ENCODE results near the gene TMEM63C.
"Not testable (repeated sequence)": the region's sequence is repeated elsewhere in the genome, so short reads cannot be mapped to it uniquely, and the experiment has no call there.

The TMEM63C gene

DNA sequence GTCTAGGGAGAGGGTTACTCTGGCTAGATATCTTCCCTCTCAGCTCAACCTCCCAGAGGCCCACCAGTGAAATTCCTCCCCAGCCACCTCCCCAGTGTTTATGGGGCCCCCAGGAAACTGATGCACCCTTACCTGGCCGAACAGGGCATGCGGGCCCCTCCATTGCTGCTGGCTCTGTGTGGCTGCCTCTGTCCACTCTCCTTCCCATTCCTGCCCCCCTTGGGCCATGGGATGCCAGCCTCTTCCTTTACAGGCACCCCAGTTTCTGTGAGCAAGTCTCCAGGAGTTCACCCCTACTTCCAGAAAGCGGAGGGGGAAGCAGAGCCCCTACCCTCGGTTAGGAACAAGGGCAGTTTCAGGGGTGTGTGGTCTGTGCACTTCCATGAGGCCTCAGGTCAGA lies 20.6 kb upstream of the TMEM63C start:
- no peak overlapping the region for H3K4me3 ChIP-seq (ENCODE audit: low read depth, low read length, poor library complexity, severe bottlenecking)
- H2AFZ ChIP-seq (ENCODE audit: low read length) = no peak overlapping the region
- H3K9me2 ChIP-seq (ENCODE audit: low read depth, low read length) = no peaks in the 10 kb centered on the region
- no peaks in the 10 kb centered on the region for H4K20me1 ChIP-seq (ENCODE audit: insufficient read depth, low read length)
- H3K36me3 ChIP-seq (ENCODE audit: insufficient read depth, low read length) = no peaks in the 10 kb centered on the region
- TF ChIP-seq EZH2 (IDR thresholded peaks at IDR 0.05; ENCODE audit: borderline replicate concordance, low read length) (no peak), CTCF (IDR thresholded peaks at IDR 0.05; ENCODE audit: low read length) (no peak)
- no peak overlapping the region for H3K4me2 ChIP-seq (ENCODE audit: low read length)
- no peaks in the 10 kb centered on the region for H3K79me2 ChIP-seq (ENCODE audit: insufficient read depth, low read length)
- H3K4me1 ChIP-seq (ENCODE audit: insufficient read depth, low read length, severe bottlenecking) = no peaks in the 10 kb centered on the region
- H3K9ac ChIP-seq (ENCODE audit: low read length) = no peak overlapping the region
- no peaks in the 10 kb centered on the region for H3F3A ChIP-seq (ENCODE audit: insufficient read depth, low read length)
- no peaks in the 10 kb centered on the region for H3K27me3 ChIP-seq (ENCODE audit: insufficient read depth, low read length)
- H3K9me3 ChIP-seq (ENCODE audit: low read length) = no peaks in the 10 kb centered on the region
- no peak overlapping the region for H3K27ac ChIP-seq (ENCODE audit: low read depth, low read length, poor library complexity, severe bottlenecking)

GRCh38 chr14:77170045-77170444 lies 11.6 kb upstream of the TMEM63C start:
- no peaks in the 10 kb centered on the region for H3K36me3 ChIP-seq (ENCODE audit: insufficient read depth, low read length)
- no peak overlapping the region for H3K4me2 ChIP-seq (ENCODE audit: low read length)
- H3K4me1 ChIP-seq (ENCODE audit: insufficient read depth, low read length, severe bottlenecking) = no peaks in the 10 kb centered on the region
- H3K79me2 ChIP-seq (ENCODE audit: insufficient read depth, low read length) = no peaks in the 10 kb centered on the region
- no peak overlapping the region for H3K4me3 ChIP-seq (ENCODE audit: low read depth, low read length, poor library complexity, severe bottlenecking)
- no peaks in the 10 kb centered on the region; the same call in 1 of the 2 replicates for H3K27me3 ChIP-seq (ENCODE audit: insufficient read depth, low read length)
- peaks cover 9% of the 10 kb centered on the region for H3K9me3 ChIP-seq (ENCODE audit: low read length)
- no peaks in the 10 kb centered on the region for H4K20me1 ChIP-seq (ENCODE audit: insufficient read depth, low read length)
- no peaks in the 10 kb centered on the region for H3K9me2 ChIP-seq (ENCODE audit: low read depth, low read length)
- no peak overlapping the region for H3K27ac ChIP-seq (ENCODE audit: low read depth, low read length, poor library complexity, severe bottlenecking)
- H3F3A ChIP-seq (ENCODE audit: insufficient read depth, low read length) = no peaks in the 10 kb centered on the region
- H2AFZ ChIP-seq (ENCODE audit: low read length) = no peak overlapping the region
- TF ChIP-seq EZH2 (IDR thresholded peaks at IDR 0.05; ENCODE audit: borderline replicate concordance, low read length) (no peak), CTCF (IDR thresholded peaks at IDR 0.05; ENCODE audit: low read length) (no peak)
- no peak overlapping the region for H3K9ac ChIP-seq (ENCODE audit: low read length)

DNA sequence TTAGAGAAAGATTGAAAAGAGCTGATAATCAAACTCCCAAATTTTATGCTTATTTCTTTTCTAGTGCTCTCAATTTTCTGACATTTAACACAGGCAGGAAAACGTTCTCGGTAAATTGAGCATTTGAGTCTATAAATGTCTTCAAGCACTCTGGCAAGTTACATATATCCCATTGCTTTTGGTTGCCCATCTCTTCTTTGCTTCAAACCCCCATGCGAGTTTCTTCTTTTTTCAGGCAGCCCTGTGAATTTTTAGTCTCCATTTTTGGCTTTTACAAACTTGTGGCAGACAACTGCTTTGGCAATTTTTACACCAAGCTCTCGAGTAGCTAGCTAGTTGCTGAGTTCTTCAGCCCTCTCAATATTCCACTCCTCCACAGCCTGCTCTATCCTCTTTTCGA lies 8.7 kb upstream of the TMEM63C start:
- peaks cover 9% of the 10 kb centered on the region for H3K9me3 ChIP-seq (ENCODE audit: low read length)
- H3K27ac ChIP-seq (ENCODE audit: low read depth, low read length, poor library complexity, severe bottlenecking) = no peak overlapping the region
- no peak for TF ChIP-seq EZH2 (IDR thresholded peaks at IDR 0.05; ENCODE audit: borderline replicate concordance, low read length)
- no peak for TF ChIP-seq CTCF (IDR thresholded peaks at IDR 0.05; ENCODE audit: low read length)
- H3F3A ChIP-seq (ENCODE audit: insufficient read depth, low read length) = no peaks in the 10 kb centered on the region
- H4K20me1 ChIP-seq (ENCODE audit: insufficient read depth, low read length) = no peaks in the 10 kb centered on the region
- H2AFZ ChIP-seq (ENCODE audit: low read length) = no peak overlapping the region
- no peaks in the 10 kb centered on the region for H3K36me3 ChIP-seq (ENCODE audit: insufficient read depth, low read length)
- no peaks in the 10 kb centered on the region for H3K79me2 ChIP-seq (ENCODE audit: insufficient read depth, low read length)
- H3K4me2 ChIP-seq (ENCODE audit: low read length) = no peak overlapping the region
- H3K9me2 ChIP-seq (ENCODE audit: low read depth, low read length) = no peaks in the 10 kb centered on the region
- H3K9ac ChIP-seq (ENCODE audit: low read length) = no peak overlapping the region
- no peak overlapping the region for H3K4me3 ChIP-seq (ENCODE audit: low read depth, low read length, poor library complexity, severe bottlenecking)
- H3K27me3 ChIP-seq (ENCODE audit: insufficient read depth, low read length) = no peaks in the 10 kb centered on the region; the same call in 1 of the 2 replicates
- no peaks in the 10 kb centered on the region for H3K4me1 ChIP-seq (ENCODE audit: insufficient read depth, low read length, severe bottlenecking)

DNA sequence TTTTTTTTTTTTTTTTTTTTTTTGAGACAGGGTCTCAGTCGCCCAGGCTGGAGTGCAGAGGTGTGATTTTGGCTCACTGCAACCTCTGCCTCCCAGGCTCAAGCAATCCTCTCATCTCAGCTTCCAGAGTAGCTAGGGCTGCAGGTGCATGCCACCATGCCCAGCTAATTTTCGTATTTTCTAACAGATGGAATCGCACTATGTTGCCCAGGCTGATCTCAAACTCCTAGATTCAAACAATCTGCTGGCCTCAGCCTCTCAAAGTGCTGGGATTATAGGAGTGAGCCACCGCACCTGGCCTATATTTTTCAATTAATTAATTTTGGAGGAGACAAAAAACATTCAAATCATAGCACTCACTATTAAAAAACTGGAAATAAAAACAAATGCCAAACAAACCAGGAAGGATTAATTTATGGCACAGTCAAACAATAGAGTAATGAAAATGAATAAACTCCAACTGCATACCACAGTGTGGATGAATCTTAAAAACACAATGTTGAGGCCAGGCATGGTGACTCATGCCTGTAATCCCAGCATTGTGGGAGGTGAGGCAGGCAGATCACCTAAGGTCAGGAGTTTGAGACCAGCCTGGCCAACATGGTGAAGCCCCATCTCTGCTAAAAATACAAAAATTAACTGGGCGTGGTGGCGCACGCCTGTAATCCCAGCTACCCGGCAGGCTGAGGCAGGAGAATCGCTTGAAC lies 7.5 kb upstream of the TMEM63C start:
- not testable (repeated sequence) for H3F3A ChIP-seq (ENCODE audit: insufficient read depth, low read length)

More for the DNA sequence above, 7.5 kb upstream of the TMEM63C start:
- H3K4me1 ChIP-seq (ENCODE audit: insufficient read depth, low read length, severe bottlenecking); H3K36me3 ChIP-seq (ENCODE audit: insufficient read depth, low read length); H3K9me3 ChIP-seq (ENCODE audit: low read length); H2AFZ ChIP-seq (ENCODE audit: low read length); H4K20me1 ChIP-seq (ENCODE audit: insufficient read depth, low read length); H3K4me2 ChIP-seq (ENCODE audit: low read length); H3K9ac ChIP-seq (ENCODE audit: low read length); H3K79me2 ChIP-seq (ENCODE audit: insufficient read depth, low read length); H3K27me3 ChIP-seq (ENCODE audit: insufficient read depth, low read length); H3K4me3 ChIP-seq (ENCODE audit: low read depth, low read length, poor library complexity, severe bottlenecking); H3K27ac ChIP-seq (ENCODE audit: low read depth, low read length, poor library complexity, severe bottlenecking); H3K9me2 ChIP-seq (ENCODE audit: low read depth, low read length): not testable (repeated sequence)

Measured in OCI-LY1 (cell line).